ENCODE measurements around the gene PPARG. TPM values are rescaled to one million over a fixed set of nuclear protein-coding genes. Genes with fewer than 3 reads are reported as not detected.
A peak's percentile ranks its signal among the peaks of the same experiment; 100 is the strongest.

The PPARG gene
- total RNA-seq, 1 experiment from 2014 or later: 0.79 TPM

DNA sequence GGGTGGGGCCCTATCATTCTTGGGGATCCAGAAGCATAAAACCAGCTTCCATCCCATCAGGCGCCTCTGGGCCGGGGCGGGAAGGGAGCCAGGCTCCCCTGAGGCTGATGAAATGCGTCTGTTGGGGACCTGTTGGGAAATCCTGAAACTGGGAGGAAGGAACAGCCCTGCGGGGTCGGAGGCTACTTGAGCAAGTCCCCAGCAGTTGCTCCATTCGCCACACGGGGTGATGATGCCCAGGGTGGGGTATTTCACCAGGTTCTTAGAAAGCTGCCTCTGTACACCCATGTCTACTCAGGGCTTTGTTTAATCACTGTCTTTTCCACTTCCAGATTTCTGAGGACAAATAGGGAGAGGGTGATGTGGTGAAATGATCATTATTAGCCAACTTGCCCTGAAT is 170.0 kb downstream of the PPARG start:
- ChIA-PET POLR2A (interaction anchor here (0.6 kb wide), 1 partner anchor 273 kb away, joined by 3 read pairs; no protein-coding TSS in a partner anchor), CTCF (interaction anchor here (1.6 kb wide), 1 partner anchor 12 kb away, joined by 3 read pairs; no protein-coding TSS in a partner anchor)
- no peak for TF ChIP-seq ZMAT4 (CRISPR knock-in tag; IDR thresholded peaks at IDR 0.05)
- TF ChIP-seq, protein P1, sequence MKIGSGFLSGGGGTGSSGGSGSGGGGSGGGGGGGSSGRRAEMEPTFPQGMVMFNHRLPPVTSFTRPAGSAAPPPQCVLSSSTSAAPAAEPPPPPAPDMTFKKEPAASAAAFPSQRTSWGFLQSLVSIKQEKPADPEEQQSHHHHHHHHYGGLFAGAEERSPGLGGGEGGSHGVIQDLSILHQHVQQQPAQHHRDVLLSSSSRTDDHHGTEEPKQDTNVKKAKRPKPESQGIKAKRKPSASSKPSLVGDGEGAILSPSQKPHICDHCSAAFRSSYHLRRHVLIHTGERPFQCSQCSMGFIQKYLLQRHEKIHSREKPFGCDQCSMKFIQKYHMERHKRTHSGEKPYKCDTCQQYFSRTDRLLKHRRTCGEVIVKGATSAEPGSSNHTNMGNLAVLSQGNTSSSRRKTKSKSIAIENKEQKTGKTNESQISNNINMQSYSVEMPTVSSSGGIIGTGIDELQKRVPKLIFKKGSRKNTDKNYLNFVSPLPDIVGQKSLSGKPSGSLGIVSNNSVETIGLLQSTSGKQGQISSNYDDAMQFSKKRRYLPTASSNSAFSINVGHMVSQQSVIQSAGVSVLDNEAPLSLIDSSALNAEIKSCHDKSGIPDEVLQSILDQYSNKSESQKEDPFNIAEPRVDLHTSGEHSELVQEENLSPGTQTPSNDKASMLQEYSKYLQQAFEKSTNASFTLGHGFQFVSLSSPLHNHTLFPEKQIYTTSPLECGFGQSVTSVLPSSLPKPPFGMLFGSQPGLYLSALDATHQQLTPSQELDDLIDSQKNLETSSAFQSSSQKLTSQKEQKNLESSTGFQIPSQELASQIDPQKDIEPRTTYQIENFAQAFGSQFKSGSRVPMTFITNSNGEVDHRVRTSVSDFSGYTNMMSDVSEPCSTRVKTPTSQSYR (CRISPR knock-in tag; IDR thresholded peaks at IDR 0.05): no peak
- no peak for TF ChIP-seq TCF7 (CRISPR knock-in tag; IDR thresholded peaks at IDR 0.05; ENCODE audit: low read depth)
- TF ChIP-seq OVOL2 (CRISPR knock-in tag; IDR thresholded peaks at IDR 0.05; ENCODE audit: borderline replicate concordance): no peak
- no peak for TF ChIP-seq ELF4 (CRISPR knock-in tag; IDR thresholded peaks at IDR 0.05; ENCODE audit: low read depth)
- TF ChIP-seq PRRX2 (CRISPR knock-in tag; IDR thresholded peaks at IDR 0.05): no peak
- no peak for TF ChIP-seq GABPB1 (CRISPR knock-in tag; IDR thresholded peaks at IDR 0.05)
- no peak for TF ChIP-seq ZNF396 (CRISPR knock-in tag; IDR thresholded peaks at IDR 0.05; ENCODE audit: borderline replicate concordance)
- no peak for TF ChIP-seq NFE2L1 (CRISPR knock-in tag; IDR thresholded peaks at IDR 0.05)
- TF ChIP-seq MLX (CRISPR knock-in tag; IDR thresholded peaks at IDR 0.05): no peak
- TF ChIP-seq, protein P2, sequence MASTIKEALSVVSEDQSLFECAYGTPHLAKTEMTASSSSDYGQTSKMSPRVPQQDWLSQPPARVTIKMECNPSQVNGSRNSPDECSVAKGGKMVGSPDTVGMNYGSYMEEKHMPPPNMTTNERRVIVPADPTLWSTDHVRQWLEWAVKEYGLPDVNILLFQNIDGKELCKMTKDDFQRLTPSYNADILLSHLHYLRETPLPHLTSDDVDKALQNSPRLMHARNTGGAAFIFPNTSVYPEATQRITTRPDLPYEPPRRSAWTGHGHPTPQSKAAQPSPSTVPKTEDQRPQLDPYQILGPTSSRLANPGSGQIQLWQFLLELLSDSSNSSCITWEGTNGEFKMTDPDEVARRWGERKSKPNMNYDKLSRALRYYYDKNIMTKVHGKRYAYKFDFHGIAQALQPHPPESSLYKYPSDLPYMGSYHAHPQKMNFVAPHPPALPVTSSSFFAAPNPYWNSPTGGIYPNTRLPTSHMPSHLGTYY (CRISPR knock-in tag; IDR thresholded peaks at IDR 0.05): no peak
- no peak for TF ChIP-seq JUN (CRISPR knock-in tag; IDR thresholded peaks at IDR 0.05)
- no peaks in the 10 kb centered on the region for H3K4me1 Mint-ChIP-seq
- DNase-seq (ENCODE audit: low spot score) (no peak), ATAC-seq (peak; percentile 80)
- H3K9me3 Mint-ChIP-seq: no peaks in the 10 kb centered on the region
- no peak overlapping the region for H3K4me3 Mint-ChIP-seq
- no peaks in the 10 kb centered on the region for H3K36me3 Mint-ChIP-seq
- H3K27ac Mint-ChIP-seq: no peak overlapping the region
- H3K27me3 Mint-ChIP-seq (ENCODE audit: low read depth): no peaks in the 10 kb centered on the region

- DNase-seq (ENCODE audit: low spot score): no peak
- Mint-ChIP-seq H3K36me3 (no peaks in the 10 kb centered on the region), H3K27me3 (ENCODE audit: low read depth) (no peaks in the 10 kb centered on the region), H3K4me1 (no peaks in the 10 kb centered on the region), H3K9me3 (no peaks in the 10 kb centered on the region), H3K4me3 (no peak overlapping the region), H3K27ac (no peak overlapping the region)
- CTCF ChIA-PET: no interaction called here
- POLR2A ChIA-PET: no interaction called here
- TF ChIP-seq NR3C1 (CRISPR knock-in tag; conservative IDR thresholded peaks at IDR 0.05; ENCODE audit: low read depth): no peak
- no peak for TF ChIP-seq ATF3 (CRISPR knock-in tag; conservative IDR thresholded peaks at IDR 0.05)
- TF ChIP-seq FOXJ3 (CRISPR knock-in tag; IDR thresholded peaks at IDR 0.05; ENCODE audit: borderline replicate concordance): no peak
- TF ChIP-seq FOXK1 (CRISPR knock-in tag; IDR thresholded peaks at IDR 0.05): no peak
- no peak for TF ChIP-seq JUN (CRISPR knock-in tag; IDR thresholded peaks at IDR 0.05)
- no peak for TF ChIP-seq HMGA2 (CRISPR knock-in tag; IDR thresholded peaks at IDR 0.05)
- no peak for TF ChIP-seq AFF4 (CRISPR knock-in tag; IDR thresholded peaks at IDR 0.05; ENCODE audit: borderline replicate concordance)
- TF ChIP-seq SMAD4 (CRISPR knock-in tag; IDR thresholded peaks at IDR 0.05): no peak
- no peak for TF ChIP-seq IRF1 (CRISPR knock-in tag; IDR thresholded peaks at IDR 0.05)
- ATAC-seq: no peak
Observed at GRCh38 chr3:12460127-12460526, 171.3 kb downstream of the PPARG start.
